GM11168 (cell line): ENCODE results near the gene CD248.
"Not testable (repeated sequence)": the region's sequence is repeated elsewhere in the genome, so short reads cannot be mapped to it uniquely, and the experiment has no call there.

Experiments
- in situ Hi-C: fragments of 300-500 bp; cut with MboI; formaldehyde crosslinking; loops from one replicate; pipeline ENCODE4 v1.12.0; 2022; ENCODE audit warnings: low sequenced_read_pairs; ENCODE audit not compliant: unreplicated experiment

The CD248 gene

GRCh38 chr11:66330931-66331330, 14.1 kb upstream of the CD248 start:
- in situ Hi-C loops, result no loop called here

GRCh38 chr11:66329165-66329673, 12.4 kb upstream of the CD248 start:
- in situ Hi-C loops, result no loop called here

- in situ Hi-C loops, result no loop called here
These were observed 11.7 kb upstream of the CD248 start for GRCh38 chr11:66328302-66329144.

GRCh38 chr11:66328031-66328301, 11.1 kb upstream of the CD248 start:
- in situ Hi-C loops, result no loop called here

DNA sequence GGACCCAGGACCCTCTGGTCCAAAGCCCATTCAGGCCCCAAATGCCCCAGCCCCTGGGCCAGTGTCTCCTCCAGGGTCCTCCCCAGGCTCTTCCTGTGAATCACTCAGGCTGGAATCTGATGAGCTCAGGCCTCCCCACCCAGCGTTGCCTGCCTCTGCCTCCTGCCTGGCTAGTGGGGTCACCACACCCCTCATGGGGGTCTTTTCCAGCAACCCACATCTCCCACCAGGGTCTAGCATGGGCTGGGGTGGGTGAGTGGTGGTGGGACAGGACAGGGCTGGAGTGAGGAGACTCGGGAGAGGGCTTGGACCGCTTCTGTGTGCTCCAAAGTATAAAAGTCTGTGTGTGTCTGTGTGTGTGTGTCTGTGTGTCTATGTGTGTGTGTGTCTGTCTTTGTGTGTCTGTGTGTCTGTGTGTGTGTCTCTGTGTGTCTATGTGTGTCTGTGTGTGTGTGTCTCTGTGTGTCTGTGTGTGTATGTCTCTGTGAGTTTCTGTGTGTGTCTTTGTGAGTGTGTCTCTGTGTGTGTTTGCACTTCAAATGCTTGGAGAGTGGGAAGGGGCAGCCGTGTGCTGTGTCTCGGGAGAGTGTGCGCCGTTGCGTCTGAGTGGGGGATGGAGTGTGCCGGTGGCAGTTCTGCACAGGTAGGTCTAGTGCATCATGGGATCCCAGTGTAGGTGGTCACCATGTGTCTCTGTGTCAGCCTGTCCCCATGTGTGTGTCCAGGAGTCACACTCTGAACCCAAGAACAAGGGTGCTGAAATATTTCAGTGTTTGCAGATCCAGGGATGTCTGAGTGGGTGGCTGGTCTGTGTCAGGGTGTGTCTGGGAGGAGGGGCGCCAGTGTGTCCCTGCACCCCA, 10.6 kb upstream of the CD248 start:
- in situ Hi-C loops, result no loop called here

DNA sequence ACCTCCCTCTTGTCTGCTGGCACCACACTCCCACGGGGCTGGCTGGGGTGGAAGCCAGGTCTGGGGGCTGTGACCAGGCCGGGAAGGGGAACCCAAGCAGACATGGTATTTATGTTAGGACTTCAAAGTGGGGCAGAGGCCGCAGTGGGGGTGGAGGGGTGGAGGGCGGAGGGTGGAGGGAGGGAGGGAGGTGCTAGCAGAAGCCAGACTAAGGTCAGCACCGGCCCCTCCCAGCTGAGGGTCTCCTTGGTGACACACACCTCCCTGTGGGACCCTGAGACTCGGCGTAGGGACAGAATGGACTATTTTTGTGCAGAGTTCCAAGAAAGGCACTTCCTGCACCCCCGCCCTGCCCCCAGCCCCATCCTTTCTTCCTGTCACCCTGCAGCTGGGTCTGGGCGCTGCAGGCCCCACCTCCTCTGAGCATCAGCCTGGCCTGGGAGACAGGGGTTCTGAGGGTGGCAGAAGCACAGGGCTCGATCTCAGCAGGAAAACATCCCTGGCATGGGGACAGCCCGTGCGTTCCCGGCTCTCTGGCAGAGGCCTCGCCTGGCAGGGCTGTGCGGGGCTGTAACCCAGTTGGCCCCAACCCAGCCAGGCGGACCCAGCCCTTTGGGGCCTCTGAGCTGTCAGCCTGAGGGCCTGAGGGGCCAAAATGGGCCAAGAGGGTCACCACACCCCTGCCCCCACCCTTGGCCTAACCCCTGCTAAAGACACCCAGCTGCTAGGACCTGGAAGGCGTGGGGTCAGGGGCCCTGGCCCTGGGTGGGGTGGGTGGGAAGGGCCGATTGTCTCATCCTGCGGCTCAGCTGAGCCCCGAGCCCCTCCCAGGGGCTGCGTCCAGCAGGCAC, 9.6 kb upstream of the CD248 start:
- in situ Hi-C loops, result no loop called here

GRCh38 chr11:66325263-66325671, 8.4 kb upstream of the CD248 start:
- in situ Hi-C loops, result no loop called here

DNA sequence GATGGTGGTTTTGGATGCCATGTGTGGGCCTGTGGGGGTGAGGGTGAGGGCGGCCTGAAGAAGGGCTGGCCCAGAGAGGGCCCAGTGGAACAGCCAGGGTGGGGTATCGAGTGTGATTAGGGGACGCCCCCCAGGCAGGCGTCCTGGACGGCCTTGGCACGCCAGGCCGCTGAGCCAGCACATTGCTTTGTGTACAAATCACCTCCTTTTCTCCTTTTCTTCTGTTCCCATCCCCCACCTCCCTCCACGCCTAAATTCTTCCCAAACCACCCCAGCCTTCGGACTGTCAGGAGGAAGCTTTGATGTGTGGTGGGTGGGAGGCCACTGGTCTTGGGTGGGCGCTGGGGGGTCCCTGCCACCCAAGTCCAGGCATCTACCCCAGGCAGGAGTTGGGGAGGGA, 7.8 kb upstream of the CD248 start:
- in situ Hi-C loops, result no loop called here

DNA sequence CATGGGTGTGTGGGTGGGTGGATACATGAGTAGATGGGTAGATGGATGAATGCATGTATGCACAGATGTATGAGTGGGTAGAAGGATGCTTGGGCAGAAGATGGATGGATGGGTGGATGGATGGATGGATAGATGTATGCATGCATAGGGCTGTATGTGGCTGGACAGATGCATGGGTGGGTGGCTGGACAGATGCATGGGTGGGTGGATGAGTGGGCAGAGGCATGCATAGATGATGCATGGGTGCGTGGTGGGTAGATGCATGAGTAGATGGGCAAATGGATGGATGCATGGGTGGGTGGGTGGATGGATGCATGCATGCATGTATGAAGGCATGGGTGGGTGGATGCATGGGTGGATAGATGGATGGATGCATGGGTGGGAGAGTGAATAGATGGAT, 6.8 kb upstream of the CD248 start:
- in situ Hi-C loops, result no loop called here

DNA sequence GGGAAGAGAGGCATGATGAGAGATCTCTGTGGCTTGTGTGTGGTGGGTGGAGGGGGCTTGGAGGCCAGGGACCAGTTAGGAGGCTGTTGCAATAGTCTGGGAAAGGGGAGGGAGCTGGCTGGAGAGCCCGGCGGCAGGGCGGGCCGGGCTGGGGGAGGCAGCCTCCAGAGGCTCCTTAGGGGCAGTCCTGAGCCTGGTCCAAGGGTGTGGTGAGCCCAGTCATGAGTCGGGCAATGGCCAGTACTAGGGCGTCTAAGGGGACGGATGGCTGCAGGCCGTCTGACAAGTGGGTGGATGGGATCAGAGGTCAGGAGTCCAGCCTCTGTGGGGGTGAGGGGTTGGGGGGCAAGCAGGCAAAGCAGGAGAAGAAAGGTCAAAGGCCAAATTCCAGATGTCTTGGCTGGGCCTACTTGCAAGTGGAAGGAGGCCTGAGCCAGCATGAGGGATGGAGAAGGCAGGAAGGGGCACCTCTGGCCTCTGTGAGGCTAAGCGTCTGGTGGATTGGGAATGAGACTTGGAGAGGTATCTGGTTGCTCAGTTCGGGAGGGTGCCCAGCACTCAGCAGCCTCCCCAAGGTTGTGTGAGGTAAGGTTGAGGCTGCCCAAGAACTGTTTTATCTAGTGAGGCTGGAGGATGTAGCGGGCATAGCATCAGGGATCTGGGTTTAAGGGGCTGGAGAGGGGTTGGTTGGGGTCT, 6.0 kb upstream of the CD248 start:
- in situ Hi-C loops, result no loop called here

DNA sequence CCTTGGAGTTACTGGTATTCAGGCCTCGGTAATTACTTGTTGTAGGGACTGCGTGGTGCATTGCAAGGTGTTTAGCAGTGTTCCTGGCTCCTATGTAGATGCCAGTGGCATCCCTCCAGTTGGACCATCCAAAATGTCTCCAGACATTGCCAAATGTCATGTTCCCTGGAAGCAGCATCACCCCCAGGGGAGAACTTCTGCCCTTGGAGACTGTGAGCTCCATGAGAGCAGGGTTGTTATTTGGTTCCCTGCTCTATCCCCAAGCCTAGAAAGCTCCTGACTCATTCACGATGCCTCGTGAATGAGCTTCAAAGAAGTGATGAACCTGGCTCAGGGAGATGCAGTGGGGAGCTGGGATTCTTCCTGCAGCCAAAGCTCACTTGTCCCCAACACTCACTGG, 4.8 kb upstream of the CD248 start:
- in situ Hi-C loops, result no loop called here

DNA sequence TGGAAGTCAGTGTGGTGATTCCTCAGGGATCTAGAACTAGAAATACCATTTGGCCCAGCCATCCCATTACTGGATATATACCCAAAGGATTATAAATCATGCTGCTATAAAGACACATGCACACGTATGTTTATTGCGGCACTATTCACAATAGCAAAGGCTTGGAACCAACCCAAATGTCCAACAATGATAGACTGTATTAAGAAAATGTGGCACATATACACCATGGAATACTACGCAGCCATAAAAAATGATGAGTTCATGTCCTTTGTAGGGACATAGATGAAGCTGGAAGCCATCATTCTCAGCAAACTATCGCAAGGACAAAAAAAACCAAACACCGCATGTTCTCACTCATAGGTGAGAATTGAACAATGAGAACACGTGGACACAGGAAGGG, 3.9 kb upstream of the CD248 start:
- in situ Hi-C loops, result not testable (repeated sequence)

DNA sequence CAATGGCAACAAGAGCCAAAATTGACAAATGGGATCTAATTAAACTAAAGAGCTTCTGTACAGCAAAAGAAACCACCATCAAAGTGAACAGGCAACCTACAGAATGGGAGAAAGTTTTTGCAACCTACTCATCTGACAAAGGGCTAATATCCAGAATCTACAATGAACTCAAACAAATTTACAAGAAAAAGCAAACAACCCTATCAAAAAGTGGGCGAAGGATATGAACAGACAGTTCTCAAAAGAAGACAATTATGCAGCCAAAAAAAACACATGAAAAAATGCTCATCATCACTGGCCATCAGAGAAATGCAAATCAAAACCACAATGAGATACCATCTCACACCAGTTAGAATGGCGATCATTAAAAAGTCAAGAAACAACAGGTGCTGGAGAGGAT, 3.4 kb upstream of the CD248 start:
- in situ Hi-C loops, result not testable (repeated sequence)

GRCh38 chr11:66318600-66318970, 1.7 kb upstream of the CD248 start:
- in situ Hi-C loops, result no loop called here

DNA sequence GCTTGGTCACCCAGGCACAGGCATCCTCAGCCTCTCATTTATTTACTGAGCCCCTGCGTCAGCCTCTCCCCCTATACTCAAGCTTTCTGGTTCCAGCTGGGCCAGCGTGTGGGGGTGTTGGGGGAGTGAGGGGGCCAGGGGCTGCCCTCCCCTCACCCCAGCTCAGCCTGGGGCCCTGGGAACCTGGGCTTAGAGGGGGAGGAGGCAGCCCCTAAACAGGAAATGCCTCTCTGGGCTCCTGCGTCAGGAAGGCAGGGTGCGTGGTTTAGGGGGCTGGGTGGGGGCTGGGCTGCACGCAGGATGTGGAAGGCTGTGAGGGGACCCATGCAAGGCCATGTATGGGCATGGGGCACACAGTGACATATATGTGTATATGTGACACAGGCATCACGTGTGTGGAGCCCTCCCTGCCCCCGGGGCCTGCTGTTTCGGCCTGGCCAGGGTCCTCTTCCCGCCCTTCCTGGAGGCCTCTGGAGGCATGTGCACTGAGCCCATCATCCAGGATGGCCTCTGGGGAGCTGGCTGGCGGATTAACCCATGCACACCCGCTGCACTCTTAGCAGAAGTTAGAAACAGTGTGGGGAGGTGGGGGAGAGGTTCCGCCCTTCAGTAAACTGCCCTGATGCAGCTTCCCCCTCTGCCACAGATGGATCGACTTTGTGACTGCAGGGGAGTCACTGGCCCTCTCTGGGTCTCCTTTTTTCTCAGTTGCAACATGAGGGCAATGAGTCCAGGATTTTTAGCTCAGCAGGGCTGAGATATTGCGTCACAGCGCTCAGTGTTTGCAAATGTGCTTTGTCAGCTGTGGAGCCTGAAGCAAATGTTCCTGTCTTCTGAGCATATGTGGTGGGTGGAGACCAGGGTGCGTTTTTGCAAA, 1.1 kb upstream of the CD248 start:
- in situ Hi-C loops, result no loop called here

DNA sequence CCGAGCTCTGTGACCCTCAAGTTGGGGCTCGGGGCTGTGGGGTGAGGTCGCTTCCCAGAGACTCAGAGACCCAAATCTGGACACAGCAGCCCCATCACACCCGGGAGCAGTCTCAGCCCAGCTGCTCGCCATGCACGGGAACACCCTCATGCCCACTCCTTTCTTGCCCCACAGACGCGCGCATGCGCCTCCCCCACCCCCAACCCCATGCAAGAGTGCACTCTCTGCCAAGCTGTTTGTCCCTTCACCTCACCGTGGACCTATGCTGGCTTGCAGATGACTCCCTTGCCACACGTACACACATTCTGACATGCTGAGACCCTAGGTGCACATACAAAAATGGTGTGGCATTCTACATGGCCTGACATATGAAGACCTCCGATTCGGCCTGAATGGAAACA, 478 bp upstream of the CD248 start:
- in situ Hi-C loops, result no loop called here

DNA sequence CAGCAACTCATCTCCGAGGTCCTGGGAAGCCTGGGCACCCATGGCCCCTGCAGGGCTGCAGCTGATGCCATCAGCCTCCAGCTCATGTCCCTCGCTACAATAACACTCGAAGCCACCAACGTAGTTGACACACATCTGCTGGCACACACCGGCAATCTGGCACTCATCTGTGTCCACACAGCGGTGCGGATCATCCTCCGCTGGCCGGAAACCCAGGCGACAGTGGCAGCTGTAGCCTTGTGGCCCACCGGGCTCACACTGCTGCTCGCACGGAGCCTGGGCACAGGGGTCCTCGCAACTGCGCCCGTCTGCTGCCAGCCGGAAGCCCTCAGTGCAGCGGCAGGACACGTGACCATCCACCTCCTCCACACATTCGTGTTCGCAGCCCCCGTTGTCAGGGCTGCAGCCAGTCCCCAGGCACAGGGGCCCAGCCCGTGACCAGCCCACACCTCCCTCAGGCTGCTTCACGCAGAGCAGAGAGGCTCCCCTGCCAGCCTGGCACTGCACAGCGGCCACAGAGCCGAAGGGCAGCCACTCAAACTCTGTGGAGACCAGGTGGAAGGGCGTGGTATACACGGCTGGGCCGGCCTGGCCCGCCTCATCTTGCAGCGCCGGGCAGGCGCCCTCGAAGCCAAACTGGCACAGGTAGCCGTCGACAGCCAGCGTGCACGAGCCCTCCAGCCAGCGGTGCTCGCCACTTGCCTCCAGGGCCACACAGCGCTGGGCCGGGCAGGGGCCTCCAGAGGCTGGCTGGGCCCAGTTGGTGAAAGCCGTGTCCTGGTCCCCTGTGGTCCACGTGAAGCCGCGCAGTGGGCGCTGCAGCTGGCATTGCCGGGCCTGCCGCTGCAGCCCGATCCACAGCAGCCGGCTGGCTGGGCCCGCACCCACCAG, 678 bp downstream of the CD248 start:
- in situ Hi-C loops, result no loop called here

DNA sequence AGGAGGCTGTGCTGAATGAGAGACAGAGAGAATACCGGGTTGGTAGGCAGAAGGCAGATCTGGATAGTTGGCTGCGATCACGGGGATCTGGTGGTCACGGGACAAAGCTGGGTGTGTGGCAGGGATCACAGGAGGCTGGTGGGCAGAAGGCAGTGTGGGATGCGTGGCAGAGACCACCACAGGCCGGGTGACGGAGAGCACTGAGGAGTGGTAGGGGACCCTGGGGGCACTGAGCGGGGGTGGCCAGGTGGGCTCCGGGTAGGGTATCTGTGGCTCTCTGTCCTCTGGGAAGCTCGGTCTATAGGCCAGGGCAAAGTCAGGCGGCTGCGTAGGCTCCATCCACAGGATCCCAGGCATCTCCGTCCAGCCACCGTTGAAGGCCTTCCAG, 1.4 kb downstream of the CD248 start:
- in situ Hi-C loops, result no loop called here
